Neural cell (in vitro differentiated cells): Measurements from ENCODE around the gene ADPRHL1.

Experiments
- EP300 ChIP-seq: fragments of 450-650 bp; conservative IDR thresholded peaks from 2 replicates; pipeline ENCODE4 v1.6.1; 2014; ENCODE audit warnings: antibody characterized with exemption, mild to moderate bottlenecking, moderate library complexity; ENCODE audit not compliant: poor library complexity, severe bottlenecking
- TF ChIP-seq, protein P1 (sequence below): fragments of 450-650 bp; IDR thresholded peaks from 2 replicates; pipeline ENCODE4 v1.5.1; 2014; ENCODE audit warnings: antibody characterized with exemption, mild to moderate bottlenecking, moderate library complexity; ENCODE audit not compliant: poor library complexity, severe bottlenecking

DNA sequence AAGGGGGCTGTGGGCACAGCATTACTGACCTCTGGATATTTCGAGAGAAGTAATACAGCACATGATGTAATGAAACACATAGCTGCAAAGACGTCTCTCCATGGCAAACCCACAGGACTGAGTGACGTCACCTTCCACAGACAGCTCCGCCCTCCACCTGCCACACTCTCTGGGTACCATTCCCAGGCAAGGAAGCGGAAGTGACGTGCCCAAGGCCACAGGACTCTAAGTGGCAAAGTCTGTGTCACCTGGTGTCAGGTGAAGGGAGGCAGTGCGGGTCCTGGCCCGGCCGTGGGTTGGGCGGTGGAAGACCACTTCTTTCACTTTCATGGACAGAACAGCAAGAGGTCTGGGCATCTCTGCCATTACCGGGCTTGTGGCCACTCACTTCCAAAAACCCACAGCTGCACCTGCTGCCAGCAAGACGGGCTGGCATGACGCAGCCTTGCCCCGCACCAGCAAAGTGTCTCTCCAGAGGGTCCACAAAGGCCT is 6.8 kb upstream of the ADPRHL1 start:
- TF ChIP-seq, protein P1, sequence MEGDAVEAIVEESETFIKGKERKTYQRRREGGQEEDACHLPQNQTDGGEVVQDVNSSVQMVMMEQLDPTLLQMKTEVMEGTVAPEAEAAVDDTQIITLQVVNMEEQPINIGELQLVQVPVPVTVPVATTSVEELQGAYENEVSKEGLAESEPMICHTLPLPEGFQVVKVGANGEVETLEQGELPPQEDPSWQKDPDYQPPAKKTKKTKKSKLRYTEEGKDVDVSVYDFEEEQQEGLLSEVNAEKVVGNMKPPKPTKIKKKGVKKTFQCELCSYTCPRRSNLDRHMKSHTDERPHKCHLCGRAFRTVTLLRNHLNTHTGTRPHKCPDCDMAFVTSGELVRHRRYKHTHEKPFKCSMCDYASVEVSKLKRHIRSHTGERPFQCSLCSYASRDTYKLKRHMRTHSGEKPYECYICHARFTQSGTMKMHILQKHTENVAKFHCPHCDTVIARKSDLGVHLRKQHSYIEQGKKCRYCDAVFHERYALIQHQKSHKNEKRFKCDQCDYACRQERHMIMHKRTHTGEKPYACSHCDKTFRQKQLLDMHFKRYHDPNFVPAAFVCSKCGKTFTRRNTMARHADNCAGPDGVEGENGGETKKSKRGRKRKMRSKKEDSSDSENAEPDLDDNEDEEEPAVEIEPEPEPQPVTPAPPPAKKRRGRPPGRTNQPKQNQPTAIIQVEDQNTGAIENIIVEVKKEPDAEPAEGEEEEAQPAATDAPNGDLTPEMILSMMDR, result no peak
- TF ChIP-seq EP300, result no peak
